H1 (cell line): Measurements from ENCODE around the gene CELSR1.

Source experiments
- CTBP2 ChIP-seq: IDR thresholded peaks from 2 replicates; pipeline ENCODE4 v1.7.0; 2011; ENCODE audit warnings: borderline replicate concordance, mild to moderate bottlenecking, moderate library complexity, mixed read lengths, low read length; ENCODE audit not compliant: insufficient read depth, insufficient read length
- EP300 ChIP-seq, 2 experiments: IDR thresholded peaks; 1 replicate in 1 of 2; 2 replicates in 1 of 2; pipeline ENCODE4 v1.6.1; 2011 to 2012; ENCODE audit warnings: low read depth in 2 of 2, low read length in 2 of 2, mild to moderate bottlenecking in 2 of 2, borderline replicate concordance in 1 of 2, inconsistent platforms in 1 of 2, moderate library complexity in 1 of 2
- EZH2 ChIP-seq: fragments of 200-600 bp; sonication (generic); IDR thresholded peaks from 2 replicates; pipeline ENCODE4 v1.7.1; 2012; ENCODE audit warnings: low read depth, mild to moderate bottlenecking, moderate library complexity, low read length, inconsistent platforms; ENCODE audit not compliant: severe bottlenecking
- POLR2A ChIP-seq, 2 experiments: IDR thresholded peaks; 1 replicate in 1 of 2; 2 replicates in 1 of 2; pipeline ENCODE4 v1.6.1; 2011; ENCODE audit warnings: low read depth in 2 of 2, low read length in 2 of 2, mild to moderate bottlenecking in 2 of 2; ENCODE audit errors: control extremely low read depth in 1 of 2
- SP1 ChIP-seq: IDR thresholded peaks from 2 replicates; pipeline ENCODE4 v1.6.1; 2011; ENCODE audit warnings: low read depth, low read length
- TAF1 ChIP-seq: IDR thresholded peaks from 2 replicates; pipeline ENCODE4 v1.6.1; 2011; ENCODE audit warnings: mild to moderate bottlenecking, low read depth, low read length
- YY1 ChIP-seq: IDR thresholded peaks from 2 replicates; pipeline ENCODE4 v1.6.1; 2011; ENCODE audit warnings: low read depth, mild to moderate bottlenecking, low read length
- TF ChIP-seq, protein P1 (sequence below), 3 experiments: IDR thresholded peaks; 1 replicate in 2 of 3; 2 replicates in 1 of 3; pipeline versions ENCODE4 v1.5.1 to v1.6.1; 2011; ENCODE audit warnings: low read length in 3 of 3, mild to moderate bottlenecking in 3 of 3, inconsistent platforms in 2 of 3, low read depth in 1 of 3, moderate library complexity in 1 of 3; ENCODE audit not compliant: insufficient read depth in 1 of 3; ENCODE audit errors: control extremely low read depth in 1 of 3

- no peak for TF ChIP-seq POLR2A (IDR thresholded peaks at IDR 0.05; ENCODE audit: control extremely low read depth in 1 of 2, low read depth in 2 of 2, low read length in 2 of 2)
- TF ChIP-seq, protein P1, sequence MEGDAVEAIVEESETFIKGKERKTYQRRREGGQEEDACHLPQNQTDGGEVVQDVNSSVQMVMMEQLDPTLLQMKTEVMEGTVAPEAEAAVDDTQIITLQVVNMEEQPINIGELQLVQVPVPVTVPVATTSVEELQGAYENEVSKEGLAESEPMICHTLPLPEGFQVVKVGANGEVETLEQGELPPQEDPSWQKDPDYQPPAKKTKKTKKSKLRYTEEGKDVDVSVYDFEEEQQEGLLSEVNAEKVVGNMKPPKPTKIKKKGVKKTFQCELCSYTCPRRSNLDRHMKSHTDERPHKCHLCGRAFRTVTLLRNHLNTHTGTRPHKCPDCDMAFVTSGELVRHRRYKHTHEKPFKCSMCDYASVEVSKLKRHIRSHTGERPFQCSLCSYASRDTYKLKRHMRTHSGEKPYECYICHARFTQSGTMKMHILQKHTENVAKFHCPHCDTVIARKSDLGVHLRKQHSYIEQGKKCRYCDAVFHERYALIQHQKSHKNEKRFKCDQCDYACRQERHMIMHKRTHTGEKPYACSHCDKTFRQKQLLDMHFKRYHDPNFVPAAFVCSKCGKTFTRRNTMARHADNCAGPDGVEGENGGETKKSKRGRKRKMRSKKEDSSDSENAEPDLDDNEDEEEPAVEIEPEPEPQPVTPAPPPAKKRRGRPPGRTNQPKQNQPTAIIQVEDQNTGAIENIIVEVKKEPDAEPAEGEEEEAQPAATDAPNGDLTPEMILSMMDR (IDR thresholded peaks at IDR 0.05; ENCODE audit: control extremely low read depth in 1 of 3, insufficient read depth in 1 of 3, low read depth in 1 of 3, low read length in 3 of 3) = no peak
- no peak for TF ChIP-seq TAF1
- TF ChIP-seq SP1 = no peak
- no peak for TF ChIP-seq EZH2
- no peak for TF ChIP-seq YY1
- TF ChIP-seq EP300 (IDR thresholded peaks at IDR 0.05; ENCODE audit: borderline replicate concordance in 1 of 2, low read depth in 2 of 2, low read length in 2 of 2) = no peak
- TF ChIP-seq CTBP2 = no peak
These were observed 37.1 kb upstream of the CELSR1 start for GRCh38 chr22:46574438-46574992.
